ENCODE measurements around the gene MRPS7.
"Not testable (repeated sequence)": the region's sequence is repeated elsewhere in the genome, so short reads cannot be mapped to it uniquely, and the experiment has no call there.

MRPS7 gene

GRCh38 chr17:75244133-75244866 is 17.4 kb upstream of the MRPS7 start:
- no peak for DNase-seq (ENCODE audit: low spot score)

- no peak for DNase-seq (ENCODE audit: low spot score)
These were observed 16.7 kb upstream of the MRPS7 start for GRCh38 chr17:75245011-75245410.

- DNase-seq (ENCODE audit: low spot score) = no peak
These were observed 15.3 kb upstream of the MRPS7 start for GRCh38 chr17:75246404-75246803.

- no peak for DNase-seq (ENCODE audit: low spot score)
These were observed 12.1 kb upstream of the MRPS7 start for GRCh38 chr17:75249564-75249963.

- DNase-seq (ENCODE audit: low spot score) = no peak
These were observed 11.6 kb upstream of the MRPS7 start for GRCh38 chr17:75250009-75250471.

GRCh38 chr17:75252039-75252816 is 9.5 kb upstream of the MRPS7 start:
- no peak for DNase-seq (ENCODE audit: low spot score)

GRCh38 chr17:75255954-75256698 is 5.6 kb upstream of the MRPS7 start:
- DNase-seq (ENCODE audit: low spot score) = not testable (repeated sequence)

GRCh38 chr17:75257228-75257627 is 4.5 kb upstream of the MRPS7 start:
- DNase-seq (ENCODE audit: low spot score) = not testable (repeated sequence)

- no peak for DNase-seq (ENCODE audit: low spot score)
These were observed 891 bp upstream of the MRPS7 start for GRCh38 chr17:75260641-75261335.

- no peak for DNase-seq (ENCODE audit: low spot score)
These were observed 480 bp downstream of the MRPS7 start for GRCh38 chr17:75262112-75262606.

GRCh38 chr17:75263055-75263454 is 1.4 kb downstream of the MRPS7 start:
- DNase-seq (ENCODE audit: low spot score) = no peak

- no peak for DNase-seq (ENCODE audit: low spot score)
These were observed 4.1 kb downstream of the MRPS7 start for GRCh38 chr17:75265614-75266315.

GRCh38 chr17:75266316-75267152 is 4.9 kb downstream of the MRPS7 start:
- DNase-seq (ENCODE audit: low spot score) = no peak

GRCh38 chr17:75267153-75267410 is 5.4 kb downstream of the MRPS7 start:
- DNase-seq (ENCODE audit: low spot score) = no peak

- DNase-seq (ENCODE audit: low spot score) = peak; percentile 90
These were observed 5.9 kb downstream of the MRPS7 start for GRCh38 chr17:75267411-75268232.

- DNase-seq (ENCODE audit: low spot score) = no peak
These were observed 8.2 kb downstream of the MRPS7 start for GRCh38 chr17:75269844-75270217.

- peak; percentile 93 for DNase-seq (ENCODE audit: low spot score)
These were observed 8.7 kb downstream of the MRPS7 start for GRCh38 chr17:75270218-75270965.

GRCh38 chr17:75270966-75271232 is 9.2 kb downstream of the MRPS7 start, which contains the start of gene MIF4GD:
Gene MIF4GD (minus strand): TSS chr17:75271231. CDS start chr17:75270195, 1,036 bp downstream.
- no peak for DNase-seq (ENCODE audit: low spot score)

Data from HuH-7 (cell line).